ENCODE measurements around the gene TRIP11.

GRCh38 chr14:91964724-91965123 is 75.1 kb downstream of the TRIP11 start:
- TF ChIP-seq POLR2A (IDR thresholded peaks at IDR 0.05; ENCODE audit: low read depth, low read length) (no peak), POLR2AphosphoS5 (IDR thresholded peaks at IDR 0.05; ENCODE audit: low read depth, low read length) (no peak), PAX5 (IDR thresholded peaks at IDR 0.05; ENCODE audit: insufficient read depth, low read length, severe bottlenecking) (no peak), POU2F2 (IDR thresholded peaks at IDR 0.05; ENCODE audit: low read depth, low read length) (no peak)

Data from GM12891 (cell line).